PC-3 (cell line): Measurements from ENCODE around the gene GSG1L. TPM values are rescaled to one million over a fixed set of nuclear protein-coding genes. Genes with fewer than 3 reads are reported as not detected.

Experiments used
- ATAC-seq: fragments of 200-7000 bp; cut with Tn5 transposase; 2 replicates; pipeline ENCODE4 v1.9.1; 2020; ENCODE audit warnings: mild to moderate bottlenecking, moderate library complexity
- BruUV-seq: library from RNA; stranded (reverse); fragments of 400-500 nt; replicated peaks from 2 replicates; lab custom pipeline; 2021; lab: Mats Ljungman, UMichigan
- CTCF ChIA-PET: fragments of 300-600 bp; sonication (Branson Sonifier 250); formaldehyde crosslinking; loops from one replicate; lab custom pipeline; 2022; ENCODE audit warnings: antibody characterized with exemption; lab: Charles Lee
- POLR2A ChIA-PET: fragments of 300-600 bp; sonication (Branson Sonifier 250); formaldehyde crosslinking; loops from one replicate; lab custom pipeline; 2022; ENCODE audit warnings: antibody characterized with exemption; ENCODE audit not compliant: unreplicated experiment; lab: Charles Lee
- DNase-seq: peaks from one replicate; pipeline ENCODE4 v3.0.0-alpha.2; 2015
- H2AFZ ChIP-seq: fragments of 300-600 bp; sonication (generic); 2 replicates; pipeline ENCODE4 v1.6.0; 2016; ENCODE audit warnings: antibody characterized with exemption, low read length
- H3F3A ChIP-seq: fragments of 300-600 bp; sonication (generic); one replicate; pipeline ENCODE4 v1.6.0; 2017; ENCODE audit warnings: antibody characterized with exemption, low read length, control low read depth, mild to moderate bottlenecking; ENCODE audit not compliant: unreplicated experiment
- H3K27ac ChIP-seq: fragments of 300-600 bp; sonication (generic); 2 replicates; pipeline ENCODE4 v1.5.1; 2016; ENCODE audit warnings: mild to moderate bottlenecking, low read length
- H3K27me3 ChIP-seq: fragments of 300-600 bp; sonication (generic); 2 replicates; pipeline ENCODE4 v1.6.1; 2016; ENCODE audit warnings: low read length, mixed read lengths
- H3K36me3 ChIP-seq: fragments of 300-600 bp; sonication (generic); 2 replicates; pipeline ENCODE4 v1.6.1; 2016; ENCODE audit warnings: low read depth, mixed run types, low read length, mixed read lengths
- H3K4me1 ChIP-seq: fragments of 300-600 bp; sonication (generic); 2 replicates; pipeline ENCODE4 v1.5.1; 2016; ENCODE audit warnings: low read length; ENCODE audit not compliant: insufficient read depth
- H3K4me2 ChIP-seq: fragments of 300-600 bp; sonication (generic); 2 replicates; pipeline ENCODE4 v1.6.0; 2016; ENCODE audit warnings: low read length
- H3K4me3 ChIP-seq: fragments of 300-600 bp; sonication (generic); 2 replicates; pipeline ENCODE4 v1.5.1; 2016; ENCODE audit warnings: mild to moderate bottlenecking, low read length, mixed read lengths
- H3K79me2 ChIP-seq: fragments of 300-600 bp; sonication (generic); 2 replicates; pipeline ENCODE4 v1.6.1; 2017; ENCODE audit warnings: low read length, mixed read lengths
- H3K9ac ChIP-seq: fragments of 300-600 bp; sonication (generic); 2 replicates; pipeline ENCODE4 v1.6.0; 2016; ENCODE audit warnings: mild to moderate bottlenecking, low read length
- H3K9me2 ChIP-seq: fragments of 300-600 bp; sonication (generic); replicated peaks from 2 replicates; pipeline ENCODE4 v1.6.1; 2016; ENCODE audit warnings: mixed run types, low read length, mixed read lengths
- H3K9me3 ChIP-seq: fragments of 300-600 bp; sonication (generic); 2 replicates; pipeline ENCODE4 v1.6.1; 2016; ENCODE audit warnings: low read length, mixed read lengths
- H4K20me1 ChIP-seq: fragments of 300-600 bp; sonication (generic); 2 replicates; pipeline ENCODE4 v1.6.1; 2016; ENCODE audit warnings: low read length, mixed read lengths
- EZH2 ChIP-seq: fragments of 300-600 bp; sonication (generic); IDR thresholded peaks from one replicate; pipeline ENCODE4 v1.6.1; 2017; ENCODE audit warnings: antibody characterized with exemption, mild to moderate bottlenecking, low read length; ENCODE audit not compliant: unreplicated experiment
- EZH2phosphoT487 ChIP-seq: fragments of 300-600 bp; sonication (generic); IDR thresholded peaks from 2 replicates; pipeline ENCODE4 v1.6.1; 2018; ENCODE audit warnings: mild to moderate bottlenecking, antibody characterized with exemption, low read length, borderline replicate concordance
- intact Hi-C: fragments of 100-400 bp; cut with micrococcal nuclease; formaldehyde crosslinking; loops from 2 replicates; pipeline ENCODE4 v1.9.0; 2023
- total RNA-seq: library from RNA; depleted of rRNA; stranded (reverse); fragments of >200 nt; gene quantifications from 2 replicates; pipeline ENCODE4 v1.2.3, GENCODE V29; 2014
- TF ChIP-seq, protein P1 (sequence below): fragments of 300-600 bp; sonication (generic); conservative IDR thresholded peaks from 2 replicates; pipeline ENCODE4 v1.5.1; 2017; ENCODE audit warnings: antibody characterized with exemption, low read depth, mild to moderate bottlenecking, low read length

Gene GSG1L
- total RNA-seq, 1 experiment from 2014 or later = not detected

DNA sequence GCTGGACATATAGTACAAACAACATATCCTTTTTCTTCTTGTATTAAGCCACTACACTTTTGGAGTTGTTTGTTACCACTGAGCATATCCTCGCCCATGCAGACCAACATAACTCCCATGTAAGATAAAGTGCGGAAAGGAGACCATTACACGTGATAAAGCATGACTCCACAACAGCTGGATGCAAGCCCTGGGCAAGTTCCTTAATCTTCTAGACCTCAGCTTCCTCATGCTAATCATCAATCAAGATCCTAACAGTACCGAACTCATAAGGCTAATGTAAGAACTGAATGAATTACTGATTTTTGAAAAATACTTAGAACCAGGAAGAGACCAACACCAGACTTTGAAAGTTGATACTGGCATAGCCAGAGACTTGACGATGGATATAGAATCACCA, 47.0 kb upstream of the GSG1L start:
- Histone ChIP-seq H3K27me3 (no peaks in the 10 kb centered on the region), H3F3A (no peaks in the 10 kb centered on the region), H4K20me1 (no peaks in the 10 kb centered on the region), H3K27ac (no peak overlapping the region), H3K4me3 (no peak overlapping the region), H3K4me1 (no peaks in the 10 kb centered on the region), H3K9me2 (no peaks in the 10 kb centered on the region), H3K4me2 (no peak overlapping the region), H3K79me2 (no peaks in the 10 kb centered on the region), H3K36me3 (peaks cover 47% of the 10 kb centered on the region), H2AFZ (no peak overlapping the region), H3K9ac (no peak overlapping the region), H3K9me3 (no peaks in the 10 kb centered on the region)
- no TSS peak for BruUV-seq
- ChIA-PET POLR2A (no interaction called here), CTCF (no interaction called here)
- intact Hi-C loops = no loop called here
- DNase-seq = no peak
- ATAC-seq = no peak
- TF ChIP-seq, protein P1, sequence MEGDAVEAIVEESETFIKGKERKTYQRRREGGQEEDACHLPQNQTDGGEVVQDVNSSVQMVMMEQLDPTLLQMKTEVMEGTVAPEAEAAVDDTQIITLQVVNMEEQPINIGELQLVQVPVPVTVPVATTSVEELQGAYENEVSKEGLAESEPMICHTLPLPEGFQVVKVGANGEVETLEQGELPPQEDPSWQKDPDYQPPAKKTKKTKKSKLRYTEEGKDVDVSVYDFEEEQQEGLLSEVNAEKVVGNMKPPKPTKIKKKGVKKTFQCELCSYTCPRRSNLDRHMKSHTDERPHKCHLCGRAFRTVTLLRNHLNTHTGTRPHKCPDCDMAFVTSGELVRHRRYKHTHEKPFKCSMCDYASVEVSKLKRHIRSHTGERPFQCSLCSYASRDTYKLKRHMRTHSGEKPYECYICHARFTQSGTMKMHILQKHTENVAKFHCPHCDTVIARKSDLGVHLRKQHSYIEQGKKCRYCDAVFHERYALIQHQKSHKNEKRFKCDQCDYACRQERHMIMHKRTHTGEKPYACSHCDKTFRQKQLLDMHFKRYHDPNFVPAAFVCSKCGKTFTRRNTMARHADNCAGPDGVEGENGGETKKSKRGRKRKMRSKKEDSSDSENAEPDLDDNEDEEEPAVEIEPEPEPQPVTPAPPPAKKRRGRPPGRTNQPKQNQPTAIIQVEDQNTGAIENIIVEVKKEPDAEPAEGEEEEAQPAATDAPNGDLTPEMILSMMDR = no peak
- TF ChIP-seq EZH2phosphoT487 (no peak), EZH2 (no peak)

DNA sequence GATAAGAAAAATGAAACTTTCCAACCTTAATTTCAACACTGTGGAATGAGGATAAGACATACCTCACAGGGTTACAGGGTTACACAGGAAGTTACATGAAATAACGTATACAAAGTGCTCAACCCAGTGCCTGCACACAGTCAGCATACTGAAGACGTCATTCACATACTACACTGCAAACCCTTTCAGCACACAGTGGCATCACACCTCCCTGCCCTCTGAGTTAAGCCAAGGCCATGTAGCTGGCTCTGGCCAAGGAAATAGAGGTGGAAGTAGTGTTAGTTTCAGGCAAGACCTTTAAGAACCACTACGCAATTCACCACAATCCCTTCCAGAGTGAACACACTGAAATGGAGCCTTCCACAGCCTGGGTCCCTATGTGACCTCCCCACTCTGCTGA, 46.6 kb upstream of the GSG1L start:
- Histone ChIP-seq H3K79me2 (no peaks in the 10 kb centered on the region), H3K27me3 (no peaks in the 10 kb centered on the region), H3K9me2 (no peaks in the 10 kb centered on the region), H3F3A (no peaks in the 10 kb centered on the region), H3K4me1 (no peaks in the 10 kb centered on the region), H4K20me1 (no peaks in the 10 kb centered on the region), H3K27ac (no peak overlapping the region), H3K36me3 (peaks cover 45% of the 10 kb centered on the region), H3K4me3 (no peak overlapping the region), H2AFZ (no peak overlapping the region), H3K9me3 (no peaks in the 10 kb centered on the region), H3K4me2 (no peak overlapping the region), H3K9ac (no peak overlapping the region)
- ChIA-PET CTCF (no interaction called here), POLR2A (no interaction called here)
- TF ChIP-seq EZH2 (no peak), EZH2phosphoT487 (no peak)
- TF ChIP-seq, protein P1 = no peak
- intact Hi-C loops = no loop called here
- ATAC-seq (no peak), DNase-seq (no peak)
- BruUV-seq = no TSS peak

DNA sequence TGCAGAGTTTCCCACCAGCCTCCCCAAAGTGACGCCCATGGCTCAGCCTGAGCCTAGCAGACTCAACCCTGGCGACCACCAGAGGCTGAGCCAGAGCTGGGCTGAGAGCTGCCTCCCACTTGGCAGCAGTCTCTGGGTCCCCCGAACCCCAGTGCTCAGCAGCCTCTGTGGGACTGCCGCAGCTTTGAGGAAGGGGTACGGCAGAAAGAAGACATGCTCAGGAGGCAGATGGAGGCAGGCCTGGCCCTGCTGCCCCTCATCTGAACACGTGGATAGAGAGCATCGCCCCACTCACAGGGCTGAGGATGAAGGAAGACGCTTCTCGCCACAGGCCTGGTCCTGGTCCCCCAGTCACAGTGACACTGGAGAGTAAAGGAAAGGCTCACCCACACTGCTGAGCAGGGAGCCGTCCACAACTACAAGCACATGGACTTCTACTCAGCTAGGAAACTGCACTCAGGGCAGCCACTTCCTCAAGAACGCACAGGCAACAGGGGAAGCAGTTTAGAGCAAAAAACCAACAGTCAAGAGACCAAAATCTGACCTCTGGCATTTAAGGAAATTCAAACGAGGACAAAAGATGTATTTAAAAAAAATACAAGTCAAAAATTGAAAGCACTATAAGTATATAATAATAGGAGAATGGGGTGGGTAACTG, 45.2 kb upstream of the GSG1L start:
- TF ChIP-seq EZH2phosphoT487 (no peak), EZH2 (no peak)
- TF ChIP-seq, protein P1 = no peak
- CTCF ChIA-PET = no interaction called here
- Histone ChIP-seq H3K9me2 (no peaks in the 10 kb centered on the region), H3K4me3 (no peak overlapping the region), H3K4me2 (no peak overlapping the region), H2AFZ (no peak overlapping the region), H4K20me1 (no peaks in the 10 kb centered on the region), H3K79me2 (no peaks in the 10 kb centered on the region), H3K27ac (no peak overlapping the region), H3K9me3 (no peaks in the 10 kb centered on the region), H3K9ac (no peak overlapping the region), H3F3A (no peaks in the 10 kb centered on the region), H3K27me3 (no peaks in the 10 kb centered on the region), H3K4me1 (no peaks in the 10 kb centered on the region), H3K36me3 (peaks cover 55% of the 10 kb centered on the region)
- ATAC-seq (no peak), DNase-seq (no peak)
- intact Hi-C loops = no loop called here
- BruUV-seq = no TSS peak
- POLR2A ChIA-PET = no interaction called here
